Neural cell (in vitro differentiated cells): ENCODE measurements around the gene TNRC6C. TPM values are rescaled to one million over a fixed set of nuclear protein-coding genes. Genes with fewer than 3 reads are reported as not detected.

Experiments
- H2AFZ ChIP-seq: fragments of 200-600, 300-800 bp; sonication (generic), shearing (Covaris generic); 2 replicates; pipeline ENCODE4 v1.6.0; 2014; ENCODE audit warnings: low read depth, mild to moderate bottlenecking, antibody characterized with exemption, low read length, moderate library complexity
- H3F3A ChIP-seq: fragments of 200-600 bp; shearing (Covaris generic); 2 replicates; pipeline ENCODE4 v1.6.1; 2016; ENCODE audit warnings: mild to moderate bottlenecking, moderate library complexity, mixed read lengths, antibody characterized with exemption, low read length; ENCODE audit not compliant: insufficient read depth, poor library complexity, severe bottlenecking
- H3K27ac ChIP-seq: fragments of 200-600, 300-800 bp; sonication (generic), shearing (Covaris generic); 2 replicates; pipeline ENCODE4 v1.5.1; 2014; ENCODE audit warnings: mild to moderate bottlenecking, low read length, moderate library complexity
- H3K27me3 ChIP-seq: fragments of 300-800, 200-600 bp; sonication (generic), shearing (Covaris generic); 2 replicates; pipeline ENCODE4 v1.6.0; 2014; ENCODE audit warnings: mild to moderate bottlenecking, low read depth, low read length, moderate library complexity; ENCODE audit not compliant: insufficient read depth
- H3K36me3 ChIP-seq: fragments of 300-800, 200-600 bp; sonication (generic), shearing (Covaris generic); 2 replicates; pipeline ENCODE4 v1.5.1; 2014; ENCODE audit warnings: mild to moderate bottlenecking, antibody characterized with exemption, low read length, moderate library complexity; ENCODE audit not compliant: insufficient read depth
- H3K4me2 ChIP-seq: fragments of 300-800, 200-600 bp; sonication (generic), shearing (Covaris generic); 2 replicates; pipeline ENCODE4 v1.6.0; 2014; ENCODE audit warnings: mild to moderate bottlenecking, low read length
- H3K4me3 ChIP-seq: fragments of 300-800, 200-600 bp; sonication (generic), shearing (Covaris generic); 2 replicates; pipeline ENCODE4 v1.5.1; 2014; ENCODE audit warnings: mild to moderate bottlenecking, low read length, moderate library complexity
- H3K79me2 ChIP-seq: fragments of 200-600 bp; shearing (Covaris generic); replicated peaks from 2 replicates; pipeline ENCODE4 v1.6.0; 2014; ENCODE audit warnings: mild to moderate bottlenecking, low read length, moderate library complexity; ENCODE audit not compliant: insufficient read depth
- H3K9ac ChIP-seq: fragments of 300-800, 200-600 bp; sonication (generic), shearing (Covaris generic); 2 replicates; pipeline ENCODE4 v1.6.1; 2016; ENCODE audit warnings: mild to moderate bottlenecking, low read length, mixed read lengths
- H3K9me2 ChIP-seq: fragments of 200-600 bp; shearing (Covaris generic); 2 replicates; pipeline ENCODE4 v1.6.1; 2016; ENCODE audit warnings: mild to moderate bottlenecking, low read length, mixed read lengths; ENCODE audit not compliant: insufficient read depth
- H3K9me3 ChIP-seq: fragments of 200-600, 300-800 bp; sonication (generic), shearing (Covaris generic); 2 replicates; pipeline ENCODE4 v1.6.1; 2016; ENCODE audit warnings: mild to moderate bottlenecking, mixed run types, low read length, moderate library complexity, mixed read lengths
- H4K20me1 ChIP-seq: fragments of 200-600 bp; shearing (Covaris generic); 2 replicates; pipeline ENCODE4 v1.6.1; 2016; ENCODE audit warnings: mild to moderate bottlenecking, mixed run types; ENCODE audit not compliant: insufficient read depth
- EP300 ChIP-seq: fragments of 450-650 bp; conservative IDR thresholded peaks from 2 replicates; pipeline ENCODE4 v1.6.1; 2014; ENCODE audit warnings: antibody characterized with exemption, mild to moderate bottlenecking, moderate library complexity; ENCODE audit not compliant: poor library complexity, severe bottlenecking
- EZH2 ChIP-seq: fragments of 200-600, 300-800 bp; shearing (Covaris generic), sonication (generic); IDR thresholded peaks from 2 replicates; pipeline ENCODE4 v1.6.1; 2014; ENCODE audit warnings: antibody characterized with exemption, low read length, borderline replicate concordance, mild to moderate bottlenecking; ENCODE audit not compliant: insufficient read depth, poor library complexity, severe bottlenecking
- MXI1 ChIP-seq: fragments of 450-650 bp; conservative IDR thresholded peaks from 2 replicates; pipeline ENCODE4 v1.6.1; 2014; ENCODE audit warnings: antibody characterized with exemption, mild to moderate bottlenecking; ENCODE audit not compliant: poor library complexity, severe bottlenecking
- POLR2AphosphoS5 ChIP-seq: IDR thresholded peaks from 2 replicates; pipeline ENCODE4 v1.6.1; 2012
- RAD21 ChIP-seq: fragments of 450-650 bp; conservative IDR thresholded peaks from 2 replicates; pipeline ENCODE4 v1.6.1; 2014; ENCODE audit warnings: antibody characterized with exemption, mild to moderate bottlenecking, moderate library complexity
- SMC3 ChIP-seq: fragments of 450-650 bp; conservative IDR thresholded peaks from 2 replicates; pipeline ENCODE4 v1.6.1; 2014; ENCODE audit warnings: antibody characterized with exemption, mild to moderate bottlenecking, moderate library complexity; ENCODE audit not compliant: poor library complexity
- TAF1 ChIP-seq: IDR thresholded peaks from 2 replicates; pipeline ENCODE4 v1.6.1; 2012; ENCODE audit warnings: low read depth
- polyA plus RNA-seq: library from polyadenylated mRNA; depleted of rRNA; stranded (reverse); fragments of >200 nt; gene quantifications from 2 replicates; pipeline ENCODE4 v1.2.3, GENCODE V29; 2014
- TF ChIP-seq, protein P1 (sequence below): IDR thresholded peaks from 2 replicates; pipeline ENCODE4 v1.6.1; 2012; ENCODE audit warnings: borderline replicate concordance
- TF ChIP-seq, protein P2 (sequence below): fragments of 450-650 bp; IDR thresholded peaks from 2 replicates; pipeline ENCODE4 v1.5.1; 2014; ENCODE audit warnings: antibody characterized with exemption, mild to moderate bottlenecking, moderate library complexity; ENCODE audit not compliant: poor library complexity, severe bottlenecking

Gene TNRC6C
- polyA plus RNA-seq, 1 donor from 2014 or later: 15.4 TPM

DNA sequence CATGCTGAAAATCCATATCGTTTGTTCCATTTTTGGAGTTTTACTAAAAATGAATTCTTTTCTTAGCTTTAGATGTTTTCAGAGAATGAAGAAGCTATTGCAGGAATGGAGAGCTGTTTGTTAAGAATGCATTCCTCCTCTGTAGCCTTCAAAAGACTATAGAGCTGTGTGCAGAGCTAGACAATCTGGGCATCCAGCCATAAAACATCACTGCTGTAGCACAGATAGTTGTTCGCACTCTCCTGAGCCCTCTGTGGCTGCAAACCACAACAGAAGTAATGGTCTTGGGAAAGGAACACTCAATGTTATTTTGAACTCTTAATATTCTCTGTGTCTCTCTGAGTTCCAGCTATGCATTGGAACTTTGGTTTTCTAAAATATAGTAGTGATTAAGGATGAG lies 4.9 kb downstream of the TNRC6C start:
- H3F3A ChIP-seq: no peaks in the 10 kb centered on the region
- TF ChIP-seq SMC3 (no peak), EP300 (no peak), RAD21 (no peak), EZH2 (no peak), MXI1 (no peak), TAF1 (no peak), POLR2AphosphoS5 (no peak)
- TF ChIP-seq, protein P1, sequence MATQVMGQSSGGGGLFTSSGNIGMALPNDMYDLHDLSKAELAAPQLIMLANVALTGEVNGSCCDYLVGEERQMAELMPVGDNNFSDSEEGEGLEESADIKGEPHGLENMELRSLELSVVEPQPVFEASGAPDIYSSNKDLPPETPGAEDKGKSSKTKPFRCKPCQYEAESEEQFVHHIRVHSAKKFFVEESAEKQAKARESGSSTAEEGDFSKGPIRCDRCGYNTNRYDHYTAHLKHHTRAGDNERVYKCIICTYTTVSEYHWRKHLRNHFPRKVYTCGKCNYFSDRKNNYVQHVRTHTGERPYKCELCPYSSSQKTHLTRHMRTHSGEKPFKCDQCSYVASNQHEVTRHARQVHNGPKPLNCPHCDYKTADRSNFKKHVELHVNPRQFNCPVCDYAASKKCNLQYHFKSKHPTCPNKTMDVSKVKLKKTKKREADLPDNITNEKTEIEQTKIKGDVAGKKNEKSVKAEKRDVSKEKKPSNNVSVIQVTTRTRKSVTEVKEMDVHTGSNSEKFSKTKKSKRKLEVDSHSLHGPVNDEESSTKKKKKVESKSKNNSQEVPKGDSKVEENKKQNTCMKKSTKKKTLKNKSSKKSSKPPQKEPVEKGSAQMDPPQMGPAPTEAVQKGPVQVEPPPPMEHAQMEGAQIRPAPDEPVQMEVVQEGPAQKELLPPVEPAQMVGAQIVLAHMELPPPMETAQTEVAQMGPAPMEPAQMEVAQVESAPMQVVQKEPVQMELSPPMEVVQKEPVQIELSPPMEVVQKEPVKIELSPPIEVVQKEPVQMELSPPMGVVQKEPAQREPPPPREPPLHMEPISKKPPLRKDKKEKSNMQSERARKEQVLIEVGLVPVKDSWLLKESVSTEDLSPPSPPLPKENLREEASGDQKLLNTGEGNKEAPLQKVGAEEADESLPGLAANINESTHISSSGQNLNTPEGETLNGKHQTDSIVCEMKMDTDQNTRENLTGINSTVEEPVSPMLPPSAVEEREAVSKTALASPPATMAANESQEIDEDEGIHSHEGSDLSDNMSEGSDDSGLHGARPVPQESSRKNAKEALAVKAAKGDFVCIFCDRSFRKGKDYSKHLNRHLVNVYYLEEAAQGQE: no peak
- TF ChIP-seq, protein P2, sequence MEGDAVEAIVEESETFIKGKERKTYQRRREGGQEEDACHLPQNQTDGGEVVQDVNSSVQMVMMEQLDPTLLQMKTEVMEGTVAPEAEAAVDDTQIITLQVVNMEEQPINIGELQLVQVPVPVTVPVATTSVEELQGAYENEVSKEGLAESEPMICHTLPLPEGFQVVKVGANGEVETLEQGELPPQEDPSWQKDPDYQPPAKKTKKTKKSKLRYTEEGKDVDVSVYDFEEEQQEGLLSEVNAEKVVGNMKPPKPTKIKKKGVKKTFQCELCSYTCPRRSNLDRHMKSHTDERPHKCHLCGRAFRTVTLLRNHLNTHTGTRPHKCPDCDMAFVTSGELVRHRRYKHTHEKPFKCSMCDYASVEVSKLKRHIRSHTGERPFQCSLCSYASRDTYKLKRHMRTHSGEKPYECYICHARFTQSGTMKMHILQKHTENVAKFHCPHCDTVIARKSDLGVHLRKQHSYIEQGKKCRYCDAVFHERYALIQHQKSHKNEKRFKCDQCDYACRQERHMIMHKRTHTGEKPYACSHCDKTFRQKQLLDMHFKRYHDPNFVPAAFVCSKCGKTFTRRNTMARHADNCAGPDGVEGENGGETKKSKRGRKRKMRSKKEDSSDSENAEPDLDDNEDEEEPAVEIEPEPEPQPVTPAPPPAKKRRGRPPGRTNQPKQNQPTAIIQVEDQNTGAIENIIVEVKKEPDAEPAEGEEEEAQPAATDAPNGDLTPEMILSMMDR: no peak
- no peaks in the 10 kb centered on the region for H3K36me3 ChIP-seq
- no peak overlapping the region for H3K27ac ChIP-seq
- H3K9ac ChIP-seq: no peak overlapping the region
- H3K4me2 ChIP-seq: peak overlapping the region; percentile 44
- H3K79me2 ChIP-seq: peaks cover 93% of the 10 kb centered on the region
- H2AFZ ChIP-seq: no peak overlapping the region
- H3K27me3 ChIP-seq: no peaks in the 10 kb centered on the region
- no peaks in the 10 kb centered on the region for H3K9me2 ChIP-seq
- no peaks in the 10 kb centered on the region for H3K9me3 ChIP-seq
- peak overlapping the region; percentile 86 for H3K4me3 ChIP-seq
- peaks cover 44% of the 10 kb centered on the region for H4K20me1 ChIP-seq

DNA sequence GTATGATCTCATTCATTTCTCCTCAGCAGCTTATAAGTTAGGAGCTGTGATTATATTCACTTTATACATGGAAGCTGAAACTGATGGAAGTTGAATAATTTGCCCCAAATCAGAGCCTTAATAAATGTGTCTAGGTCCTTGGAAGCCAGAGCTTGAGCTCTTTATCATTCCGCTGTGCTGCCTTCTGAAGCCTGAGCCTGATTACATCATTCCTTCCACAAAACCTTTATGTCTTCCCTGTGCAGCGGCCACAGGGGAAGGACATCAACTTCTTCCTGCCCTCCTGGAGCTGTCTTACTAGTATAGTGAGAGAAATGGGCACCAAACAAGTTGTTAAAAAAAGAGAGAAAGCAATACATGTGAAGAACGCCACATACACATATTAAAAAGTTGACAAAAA lies 6.8 kb downstream of the TNRC6C start:
- no peak overlapping the region for H3K4me2 ChIP-seq
- no peaks in the 10 kb centered on the region for H3K36me3 ChIP-seq
- no peaks in the 10 kb centered on the region for H3K9me2 ChIP-seq
- no peak overlapping the region for H3K9ac ChIP-seq
- no peaks in the 10 kb centered on the region for H3F3A ChIP-seq
- H3K9me3 ChIP-seq: no peaks in the 10 kb centered on the region
- H4K20me1 ChIP-seq: peaks cover 50% of the 10 kb centered on the region
- H3K27ac ChIP-seq: no peak overlapping the region
- H3K4me3 ChIP-seq: no peak overlapping the region
- H3K79me2 ChIP-seq: peaks cover 100% of the 10 kb centered on the region
- no peak overlapping the region for H2AFZ ChIP-seq
- H3K27me3 ChIP-seq: no peaks in the 10 kb centered on the region
- no peak for TF ChIP-seq EZH2
- TF ChIP-seq EP300: no peak
- TF ChIP-seq RAD21: no peak
- TF ChIP-seq, protein P1: no peak
- no peak for TF ChIP-seq MXI1
